Loucy (cell line): ENCODE results near the gene FOLR2.

ENCODE experiments used
- H2AFZ ChIP-seq: fragments of 200-600 bp; sonication (generic); 2 replicates; pipeline ENCODE4 v1.6.0; 2016; ENCODE audit warnings: antibody characterized with exemption, mild to moderate bottlenecking, low read length, moderate library complexity
- H3F3A ChIP-seq: fragments of 200-600 bp; 2 replicates; pipeline ENCODE4 v1.6.0; 2016; ENCODE audit warnings: antibody characterized with exemption, low read depth, mild to moderate bottlenecking
- H3K27me3 ChIP-seq: fragments of 200-600 bp; sonication (generic); 2 replicates; pipeline ENCODE4 v1.6.1; 2014; ENCODE audit warnings: low read length, mild to moderate bottlenecking; ENCODE audit not compliant: insufficient read depth, poor library complexity, severe bottlenecking
- H3K36me3 ChIP-seq: fragments of 200-600 bp; sonication (generic); 2 replicates; pipeline ENCODE4 v1.6.1; 2016; ENCODE audit warnings: low read length; ENCODE audit not compliant: insufficient read depth
- H3K4me1 ChIP-seq: fragments of 200-600 bp; sonication (generic); 2 replicates; pipeline ENCODE4 v1.5.1; 2014; ENCODE audit warnings: low read length, mild to moderate bottlenecking; ENCODE audit not compliant: insufficient read depth, poor library complexity, severe bottlenecking
- H3K4me2 ChIP-seq: fragments of 200-600 bp; sonication (generic); 2 replicates; pipeline ENCODE4 v1.6.0; 2014; ENCODE audit warnings: antibody characterized with exemption, low read length, low read depth, mild to moderate bottlenecking; ENCODE audit not compliant: poor library complexity, severe bottlenecking
- H3K4me3 ChIP-seq: fragments of 200-600 bp; sonication (generic); 2 replicates; pipeline ENCODE4 v1.5.1; 2014; ENCODE audit warnings: low read length, mild to moderate bottlenecking, mixed read lengths; ENCODE audit not compliant: poor library complexity, severe bottlenecking
- H3K79me2 ChIP-seq: fragments of 200-600 bp; sonication (generic); 2 replicates; pipeline ENCODE4 v1.6.1; 2014; ENCODE audit warnings: low read length; ENCODE audit not compliant: insufficient read depth
- H3K9ac ChIP-seq: fragments of 200-600 bp; sonication (generic); 2 replicates; pipeline ENCODE4 v1.6.0; 2014; ENCODE audit warnings: mild to moderate bottlenecking, low read depth, low read length, moderate library complexity; ENCODE audit not compliant: poor library complexity, severe bottlenecking
- H3K9me2 ChIP-seq: fragments of 200-600 bp; sonication (generic); replicated peaks from 2 replicates; pipeline ENCODE4 v1.6.1; 2016; ENCODE audit warnings: low read depth, low read length, mixed read lengths
- H3K9me3 ChIP-seq: fragments of 200-600 bp; sonication (generic); 2 replicates; pipeline ENCODE4 v1.6.1; 2014; ENCODE audit warnings: mild to moderate bottlenecking, antibody characterized with exemption, low read length, low read depth; ENCODE audit not compliant: insufficient read depth
- H4K20me1 ChIP-seq: fragments of 200-600 bp; sonication (generic); 2 replicates; pipeline ENCODE4 v1.6.0; 2014; ENCODE audit warnings: antibody characterized with exemption, low read length, mild to moderate bottlenecking; ENCODE audit not compliant: insufficient read depth, poor library complexity, severe bottlenecking
- CTCF ChIP-seq: fragments of 200-600 bp; sonication (generic); conservative IDR thresholded peaks from 2 replicates; pipeline ENCODE4 v1.5.1; 2014; ENCODE audit warnings: mild to moderate bottlenecking, antibody characterized with exemption, low read length
- EZH2phosphoT487 ChIP-seq: fragments of 200-600 bp; IDR thresholded peaks from 2 replicates; pipeline ENCODE4 v1.6.1; 2018; ENCODE audit warnings: antibody characterized with exemption, mild to moderate bottlenecking, moderate library complexity, borderline replicate concordance

The FOLR2 gene

GRCh38 chr11:72174302-72175070 lies 42.1 kb upstream of the FOLR2 start:
- no peaks in the 10 kb centered on the region for H3K27me3 ChIP-seq
- H4K20me1 ChIP-seq: no peaks in the 10 kb centered on the region
- no peaks in the 10 kb centered on the region for H3K36me3 ChIP-seq
- H3K4me3 ChIP-seq: no peak overlapping the region
- H3K9ac ChIP-seq: no peak overlapping the region
- H3K4me2 ChIP-seq: no peak overlapping the region
- no peaks in the 10 kb centered on the region for H3K9me3 ChIP-seq
- TF ChIP-seq CTCF (no peak), EZH2phosphoT487 (no peak)
- H3K9me2 ChIP-seq: no peaks in the 10 kb centered on the region
- no peaks in the 10 kb centered on the region for H3K4me1 ChIP-seq
- no peaks in the 10 kb centered on the region for H3F3A ChIP-seq
- no peak overlapping the region for H2AFZ ChIP-seq
- no peaks in the 10 kb centered on the region for H3K79me2 ChIP-seq

GRCh38 chr11:72177656-72178055 lies 38.9 kb upstream of the FOLR2 start:
- no peaks in the 10 kb centered on the region for H3K79me2 ChIP-seq
- H3K4me3 ChIP-seq: no peak overlapping the region
- no peak overlapping the region for H2AFZ ChIP-seq
- H3K9me2 ChIP-seq: no peaks in the 10 kb centered on the region
- H3K9ac ChIP-seq: no peak overlapping the region
- H4K20me1 ChIP-seq: no peaks in the 10 kb centered on the region
- H3K4me1 ChIP-seq: no peaks in the 10 kb centered on the region
- TF ChIP-seq CTCF: no peak
- TF ChIP-seq EZH2phosphoT487: no peak
- H3K36me3 ChIP-seq: no peaks in the 10 kb centered on the region
- H3K27me3 ChIP-seq: no peaks in the 10 kb centered on the region
- no peaks in the 10 kb centered on the region for H3F3A ChIP-seq
- no peak overlapping the region for H3K4me2 ChIP-seq
- H3K9me3 ChIP-seq: no peaks in the 10 kb centered on the region

GRCh38 chr11:72179049-72179803 lies 37.4 kb upstream of the FOLR2 start:
- H2AFZ ChIP-seq: no peak overlapping the region
- H4K20me1 ChIP-seq: no peaks in the 10 kb centered on the region
- no peaks in the 10 kb centered on the region for H3K27me3 ChIP-seq
- H3K79me2 ChIP-seq: no peaks in the 10 kb centered on the region
- no peaks in the 10 kb centered on the region for H3K4me1 ChIP-seq
- H3F3A ChIP-seq: no peaks in the 10 kb centered on the region
- no peaks in the 10 kb centered on the region for H3K9me3 ChIP-seq
- no peaks in the 10 kb centered on the region for H3K9me2 ChIP-seq
- no peaks in the 10 kb centered on the region for H3K36me3 ChIP-seq
- no peak overlapping the region for H3K4me3 ChIP-seq
- H3K4me2 ChIP-seq: no peak overlapping the region
- TF ChIP-seq CTCF (no peak), EZH2phosphoT487 (no peak)
- H3K9ac ChIP-seq: no peak overlapping the region
